SK-N-SH (cell line): ENCODE measurements around the gene LRRC10B. TPM values are rescaled to one million over a fixed set of nuclear protein-coding genes. Genes with fewer than 3 reads are reported as not detected.

Experiments used
- CTCF ChIA-PET: fragments of 300-600, 350-600 bp; formaldehyde crosslinking; extraction: SDS; loops from one replicate; lab custom pipeline; 2021; lab: Yijun Ruan, JAX
- POLR2A ChIA-PET: fragments of 350-600 bp; sonication (Branson Sonifier 250); formaldehyde crosslinking; extraction: SDS; loops from one replicate; lab custom pipeline; 2020; ENCODE audit warnings: antibody characterized with exemption, inconsistent platforms; lab: Yijun Ruan, JAX
- DNase-seq: peaks from one replicate; pipeline ENCODE4 v3.0.0; 2012
- H2AFZ ChIP-seq: fragments of 200-600 bp; sonication (generic); 2 replicates; pipeline ENCODE4 v1.8.1; 2016; ENCODE audit warnings: antibody characterized with exemption, mild to moderate bottlenecking, low read depth
- H3F3A ChIP-seq: fragments of 200-600 bp; sonication (generic); replicated peaks from 2 replicates; pipeline ENCODE3; 2016; ENCODE audit warnings: antibody characterized with exemption, mild to moderate bottlenecking; ENCODE audit not compliant: insufficient read depth
- H3K27ac ChIP-seq, 2 experiments: fragments of 200-500 bp in 1 of 2; fragments of 200-600 bp in 1 of 2; sonication (Bioruptor generic) in 1 of 2; sonication (generic), shearing (Covaris generic) in 1 of 2; 2 replicates each; pipeline versions ENCODE4 v1.5.1 to v1.6.1; 2014 to 2016; ENCODE audit warnings: low read depth in 2 of 2, inconsistent platforms in 1 of 2, low read length in 1 of 2, mild to moderate bottlenecking in 1 of 2, mixed read lengths in 1 of 2
- H3K27me3 ChIP-seq: fragments of 200-600 bp; sonication (generic), shearing (Covaris generic); 2 replicates; pipeline ENCODE4 v1.6.1; 2016; ENCODE audit warnings: mixed run types; ENCODE audit not compliant: insufficient read depth
- H3K36me3 ChIP-seq, 2 experiments: fragments of 200-500 bp in 1 of 2; fragments of 200-600 bp in 1 of 2; sonication (Bioruptor generic) in 1 of 2; sonication (generic) in 1 of 2; replicated peaks in 1 of 2; 2 replicates each; pipeline versions ENCODE3 to v1.5.1; 2014 to 2016; ENCODE audit warnings: low read length in 1 of 2, mild to moderate bottlenecking in 1 of 2; ENCODE audit not compliant: insufficient read depth in 2 of 2, control insufficient read depth in 1 of 2
- H3K4me1 ChIP-seq, 2 experiments: fragments of 200-500 bp in 1 of 2; fragments of 200-600 bp in 1 of 2; sonication (Bioruptor generic) in 1 of 2; sonication (generic), shearing (Covaris generic) in 1 of 2; 2 replicates each; pipeline versions ENCODE4 v1.5.1 to v1.6.1; 2014 to 2016; ENCODE audit warnings: low read depth in 1 of 2, low read length in 1 of 2, mixed run types in 1 of 2; ENCODE audit not compliant: insufficient read depth in 2 of 2, control insufficient read depth in 1 of 2
- H3K4me2 ChIP-seq: fragments of 200-600 bp; sonication (generic), shearing (Covaris generic); 2 replicates; pipeline ENCODE4 v1.6.1; 2017; ENCODE audit warnings: mixed run types
- H3K4me3 ChIP-seq, 2 experiments: fragments of 200-500 bp in 1 of 2; fragments of 200-600 bp in 1 of 2; sonication (Bioruptor generic) in 1 of 2; sonication (generic), shearing (Covaris generic) in 1 of 2; 2 replicates each; pipeline versions ENCODE4 v1.5.1 to v1.8.1; 2014 to 2016; ENCODE audit warnings: low read depth in 2 of 2, inconsistent platforms in 1 of 2, low read length in 1 of 2, mild to moderate bottlenecking in 1 of 2, mixed read lengths in 1 of 2, moderate library complexity in 1 of 2
- H3K79me2 ChIP-seq: fragments of 200-600 bp; sonication (generic); 2 replicates; pipeline ENCODE4 v1.8.1; 2017; ENCODE audit warnings: mild to moderate bottlenecking; ENCODE audit not compliant: insufficient read depth
- H3K9ac ChIP-seq: fragments of 200-600 bp; sonication (generic); 2 replicates; pipeline ENCODE4 v1.6.1; 2017; ENCODE audit warnings: mixed run types
- H3K9me2 ChIP-seq: fragments of 200-600 bp; sonication (generic); 2 replicates; pipeline ENCODE4 v1.6.1; 2017; ENCODE audit warnings: mixed run types
- H3K9me3 ChIP-seq: fragments of 200-600 bp; sonication (generic); 2 replicates; pipeline ENCODE4 v1.6.1; 2017; ENCODE audit warnings: mixed run types, mild to moderate bottlenecking, moderate library complexity
- H4K20me1 ChIP-seq: fragments of 200-600 bp; sonication (generic); 2 replicates; pipeline ENCODE4 v1.6.1; 2017; ENCODE audit warnings: mild to moderate bottlenecking, mixed run types; ENCODE audit not compliant: insufficient read depth
- ELF1 ChIP-seq: IDR thresholded peaks from 2 replicates; pipeline ENCODE4 v1.4.0; 2012
- EP300 ChIP-seq, 2 experiments: IDR thresholded peaks; 2 replicates each; pipeline versions ENCODE4 v1.4.0 to v1.6.1; 2012; ENCODE audit warnings: borderline replicate concordance in 1 of 2, low read depth in 1 of 2, low read length in 1 of 2
- FOSL2 ChIP-seq: IDR thresholded peaks from 2 replicates; pipeline ENCODE4 v1.4.0; 2012; ENCODE audit warnings: low read depth, mild to moderate bottlenecking, moderate library complexity, borderline replicate concordance
- FOXJ3 ChIP-seq: sonication (generic); formaldehyde crosslinking; IDR thresholded peaks from 2 replicates; pipeline ENCODE4 v1.5.1; 2020; ENCODE audit warnings: mild to moderate bottlenecking, missing genetic modification reagents
- FOXM1 ChIP-seq: IDR thresholded peaks from 2 replicates; pipeline ENCODE4 v1.4.0; 2012; ENCODE audit warnings: low read depth, mild to moderate bottlenecking
- GATA2 ChIP-seq: sonication (generic); formaldehyde crosslinking; IDR thresholded peaks from 2 replicates; pipeline ENCODE4 v1.5.0; 2020; ENCODE audit warnings: mild to moderate bottlenecking, missing genetic modification reagents
- MEF2A ChIP-seq: IDR thresholded peaks from 2 replicates; pipeline ENCODE4 v1.4.0; 2012; ENCODE audit warnings: low read depth, borderline replicate concordance
- NFIC ChIP-seq: IDR thresholded peaks from 2 replicates; pipeline ENCODE4 v1.4.0; 2012; ENCODE audit warnings: borderline replicate concordance
- NRF1 ChIP-seq: IDR thresholded peaks from 2 replicates; pipeline ENCODE4 v1.6.1; 2012; ENCODE audit warnings: low read depth, mild to moderate bottlenecking, low read length
- POLR2AphosphoS5 ChIP-seq: IDR thresholded peaks from 2 replicates; pipeline ENCODE4 v1.6.1; 2012; ENCODE audit warnings: low read depth, low read length
- RCOR1 ChIP-seq: fragments of 150-350 bp; IDR thresholded peaks from 2 replicates; pipeline ENCODE4 v1.6.1; 2017; ENCODE audit warnings: antibody characterized with exemption, low read length
- RFX5 ChIP-seq: IDR thresholded peaks from 2 replicates; pipeline ENCODE4 v1.6.1; 2012; ENCODE audit warnings: mild to moderate bottlenecking, improper control_type of control experiment, low read length
- RXRA ChIP-seq: IDR thresholded peaks from 2 replicates; pipeline ENCODE4 v1.4.0; 2012; ENCODE audit warnings: low read depth, mild to moderate bottlenecking, borderline replicate concordance
- SIN3A ChIP-seq: IDR thresholded peaks from 2 replicates; pipeline ENCODE4 v1.6.1; 2012; ENCODE audit warnings: low read depth, mild to moderate bottlenecking, low read length, moderate library complexity, borderline replicate concordance
- SMC3 ChIP-seq: IDR thresholded peaks from 2 replicates; pipeline ENCODE4 v1.6.1; 2012; ENCODE audit warnings: low read depth, low read length, improper control_type of control experiment
- TAF1 ChIP-seq: IDR thresholded peaks from 2 replicates; pipeline ENCODE4 v1.6.1; 2012; ENCODE audit warnings: low read depth, mild to moderate bottlenecking, low read length, moderate library complexity, borderline replicate concordance
- TCF12 ChIP-seq: IDR thresholded peaks from 2 replicates; pipeline ENCODE4 v1.4.0; 2012
- TEAD4 ChIP-seq: IDR thresholded peaks from 2 replicates; pipeline ENCODE4 v1.4.0; 2012; ENCODE audit warnings: mild to moderate bottlenecking, borderline replicate concordance; ENCODE audit not compliant: insufficient read depth
- YY1 ChIP-seq: IDR thresholded peaks from 2 replicates; pipeline ENCODE4 v1.4.0; 2012; ENCODE audit warnings: low read depth, mild to moderate bottlenecking
- WGBS: methylation state at CpG from one replicate; pipeline ENCODE4 v1.1.6; 2017; ENCODE audit warnings: low lambda C conversion rate; 5-methylcytosine and 5-hydroxymethylcytosine counted together
- polyA plus RNA-seq, 3 experiments: library from polyadenylated mRNA; depleted of rRNA; stranded (reverse); fragments of >200 nt; gene quantifications; 2 replicates each; pipeline ENCODE4 v1.2.3, GENCODE V29; 2012
- TF ChIP-seq, protein P1 (sequence below): IDR thresholded peaks from 2 replicates; pipeline ENCODE4 v1.4.0; 2012; ENCODE audit warnings: low read depth, borderline replicate concordance
- TF ChIP-seq, protein P2 (sequence below): fragments of 200-600 bp; sonication (generic); IDR thresholded peaks from 2 replicates; pipeline ENCODE4 v1.6.1; 2017; ENCODE audit warnings: antibody characterized with exemption, mild to moderate bottlenecking, moderate library complexity
- TF ChIP-seq, protein P3 (sequence below): IDR thresholded peaks from 2 replicates; pipeline ENCODE4 v1.4.0; 2012; ENCODE audit warnings: low read depth
- TF ChIP-seq, protein P4 (sequence below): IDR thresholded peaks from 2 replicates; pipeline ENCODE4 v1.4.0; 2012; ENCODE audit warnings: low read depth, borderline replicate concordance

Gene LRRC10B
- polyA plus RNA-seq, 1 of the 3 experiments (the other 2 are of a cell fraction), result not detected

DNA sequence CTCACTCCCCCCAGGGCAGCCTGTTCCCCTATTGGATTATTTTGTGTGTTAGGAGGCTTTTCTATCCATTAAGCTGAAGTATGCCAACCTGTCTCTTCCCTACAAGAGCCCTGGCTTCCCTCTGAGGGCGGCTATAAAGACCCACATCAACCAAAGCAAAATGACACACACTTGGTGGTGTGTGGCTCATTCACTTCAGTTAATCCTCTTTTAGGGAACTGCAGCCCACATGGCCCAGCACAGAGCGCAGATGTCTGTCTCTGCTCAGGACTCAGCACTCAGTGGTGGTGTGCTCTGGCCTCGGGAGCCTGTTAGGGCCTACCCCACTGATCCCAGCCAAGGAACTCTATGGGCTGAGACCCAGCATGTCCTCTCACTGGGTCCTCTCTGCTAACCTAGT lies 32.2 kb upstream of the LRRC10B start:
- Histone ChIP-seq H3K36me3 (peaks cover 0 to 4% of the 10 kb centered on the region in 2 experiments), H2AFZ (no peak overlapping the region), H3K4me1 (peaks cover 0 to 12% of the 10 kb centered on the region in 2 experiments; a peak in 1 of 4 replicates), H3K4me2 (no peak overlapping the region), H4K20me1 (no peaks in the 10 kb centered on the region), H3K27me3 (no peaks in the 10 kb centered on the region), H3K79me2 (no peaks in the 10 kb centered on the region)
- DNase-seq, result no peak
- POLR2A ChIA-PET, result no interaction called here
- TF ChIP-seq ELF1, result no peak
- TF ChIP-seq RXRA, result no peak
- TF ChIP-seq NRF1, result no peak
- TF ChIP-seq YY1, result no peak
- TF ChIP-seq MEF2A, result no peak
- TF ChIP-seq NFIC, result no peak
- TF ChIP-seq, protein P1, sequence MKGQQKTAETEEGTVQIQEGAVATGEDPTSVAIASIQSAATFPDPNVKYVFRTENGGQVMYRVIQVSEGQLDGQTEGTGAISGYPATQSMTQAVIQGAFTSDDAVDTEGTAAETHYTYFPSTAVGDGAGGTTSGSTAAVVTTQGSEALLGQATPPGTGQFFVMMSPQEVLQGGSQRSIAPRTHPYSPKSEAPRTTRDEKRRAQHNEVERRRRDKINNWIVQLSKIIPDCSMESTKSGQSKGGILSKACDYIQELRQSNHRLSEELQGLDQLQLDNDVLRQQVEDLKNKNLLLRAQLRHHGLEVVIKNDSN, result no peak
- no peak for TF ChIP-seq GATA2 (CRISPR knock-in tag)
- no peak for TF ChIP-seq POLR2AphosphoS5
- no peak for TF ChIP-seq FOSL2
- no peak for TF ChIP-seq FOXM1
- TF ChIP-seq FOXJ3 (CRISPR knock-in tag), result no peak
- TF ChIP-seq SMC3, result no peak
- TF ChIP-seq, all 33 proteins: peak for 0
- H3K9ac ChIP-seq, result no peak overlapping the region
- H3F3A ChIP-seq, result no peaks in the 10 kb centered on the region
- no peaks in the 10 kb centered on the region for H3K9me3 ChIP-seq
- no peaks in the 10 kb centered on the region for H3K9me2 ChIP-seq
- no peak overlapping the region for H3K27ac ChIP-seq
- WGBS, result 83% methylated on average over 1 of the region's 3 CpGs
- CTCF ChIA-PET, result interaction anchor here (1.1 to 21.8 kb wide), 17 partner anchors 8 to 258 kb away, joined by 3 to 670 read pairs (median 14); partner anchors contain the start of genes LRRC10B and SYT7
- H3K4me3 ChIP-seq, result no peak overlapping the region

DNA sequence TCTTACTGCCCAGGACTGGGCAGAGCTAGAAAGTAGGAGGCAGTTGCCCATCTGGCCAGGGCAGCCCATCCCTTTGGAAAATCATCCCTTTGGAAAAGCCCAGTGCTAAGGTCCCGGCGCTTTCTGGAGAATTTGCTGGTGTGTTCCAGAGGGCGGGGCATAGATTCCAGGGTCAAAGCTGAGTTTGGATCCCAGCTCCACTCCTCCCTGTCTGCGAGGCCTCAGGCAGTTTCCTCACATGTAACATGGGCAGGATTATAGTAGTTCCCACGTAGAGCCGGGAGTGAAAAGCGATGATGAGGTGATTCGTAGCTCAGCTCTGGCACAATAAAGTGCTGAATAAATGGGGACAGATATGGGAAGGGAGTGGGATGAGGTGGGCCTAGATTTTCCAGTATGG lies 31.4 kb upstream of the LRRC10B start:
- 62% methylated on average over 8 of the region's 8 CpGs for WGBS
- ChIA-PET POLR2A (no interaction called here), CTCF (interaction anchor here (0.6 to 21.8 kb wide), 40 partner anchors 9 to 267 kb away, joined by 3 to 670 read pairs (median 6); partner anchors contain the start of genes LRRC10B and SYT7)
- Histone ChIP-seq H3K79me2 (no peaks in the 10 kb centered on the region), H3K4me2 (no peak overlapping the region), H3K27me3 (no peaks in the 10 kb centered on the region), H3K9me3 (no peaks in the 10 kb centered on the region), H3K27ac (no peak overlapping the region), H3F3A (no peaks in the 10 kb centered on the region), H3K4me1 (peaks cover 0 to 12% of the 10 kb centered on the region in 2 experiments; a peak in 1 of 4 replicates), H4K20me1 (no peaks in the 10 kb centered on the region), H3K4me3 (no peak overlapping the region), H2AFZ (no peak overlapping the region), H3K9me2 (no peaks in the 10 kb centered on the region), H3K9ac (no peak overlapping the region), H3K36me3 (peaks cover 0 to 4% of the 10 kb centered on the region in 2 experiments)
- DNase-seq, result no peak
- TF ChIP-seq FOXJ3 (CRISPR knock-in tag), result no peak
- TF ChIP-seq, protein P2, sequence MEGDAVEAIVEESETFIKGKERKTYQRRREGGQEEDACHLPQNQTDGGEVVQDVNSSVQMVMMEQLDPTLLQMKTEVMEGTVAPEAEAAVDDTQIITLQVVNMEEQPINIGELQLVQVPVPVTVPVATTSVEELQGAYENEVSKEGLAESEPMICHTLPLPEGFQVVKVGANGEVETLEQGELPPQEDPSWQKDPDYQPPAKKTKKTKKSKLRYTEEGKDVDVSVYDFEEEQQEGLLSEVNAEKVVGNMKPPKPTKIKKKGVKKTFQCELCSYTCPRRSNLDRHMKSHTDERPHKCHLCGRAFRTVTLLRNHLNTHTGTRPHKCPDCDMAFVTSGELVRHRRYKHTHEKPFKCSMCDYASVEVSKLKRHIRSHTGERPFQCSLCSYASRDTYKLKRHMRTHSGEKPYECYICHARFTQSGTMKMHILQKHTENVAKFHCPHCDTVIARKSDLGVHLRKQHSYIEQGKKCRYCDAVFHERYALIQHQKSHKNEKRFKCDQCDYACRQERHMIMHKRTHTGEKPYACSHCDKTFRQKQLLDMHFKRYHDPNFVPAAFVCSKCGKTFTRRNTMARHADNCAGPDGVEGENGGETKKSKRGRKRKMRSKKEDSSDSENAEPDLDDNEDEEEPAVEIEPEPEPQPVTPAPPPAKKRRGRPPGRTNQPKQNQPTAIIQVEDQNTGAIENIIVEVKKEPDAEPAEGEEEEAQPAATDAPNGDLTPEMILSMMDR, result no peak
- no peak for TF ChIP-seq TEAD4
- TF ChIP-seq, protein P3, sequence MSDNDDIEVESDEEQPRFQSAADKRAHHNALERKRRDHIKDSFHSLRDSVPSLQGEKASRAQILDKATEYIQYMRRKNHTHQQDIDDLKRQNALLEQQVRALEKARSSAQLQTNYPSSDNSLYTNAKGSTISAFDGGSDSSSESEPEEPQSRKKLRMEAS, result no peak
- TF ChIP-seq GATA2 (CRISPR knock-in tag), result no peak
- TF ChIP-seq FOSL2, result no peak
- no peak for TF ChIP-seq EP300 (IDR thresholded peaks at IDR 0.05; ENCODE audit: borderline replicate concordance in 1 of 2, low read depth in 1 of 2, low read length in 1 of 2)
- no peak for TF ChIP-seq POLR2AphosphoS5
- TF ChIP-seq, protein P1, result no peak
- TF ChIP-seq, protein P4, sequence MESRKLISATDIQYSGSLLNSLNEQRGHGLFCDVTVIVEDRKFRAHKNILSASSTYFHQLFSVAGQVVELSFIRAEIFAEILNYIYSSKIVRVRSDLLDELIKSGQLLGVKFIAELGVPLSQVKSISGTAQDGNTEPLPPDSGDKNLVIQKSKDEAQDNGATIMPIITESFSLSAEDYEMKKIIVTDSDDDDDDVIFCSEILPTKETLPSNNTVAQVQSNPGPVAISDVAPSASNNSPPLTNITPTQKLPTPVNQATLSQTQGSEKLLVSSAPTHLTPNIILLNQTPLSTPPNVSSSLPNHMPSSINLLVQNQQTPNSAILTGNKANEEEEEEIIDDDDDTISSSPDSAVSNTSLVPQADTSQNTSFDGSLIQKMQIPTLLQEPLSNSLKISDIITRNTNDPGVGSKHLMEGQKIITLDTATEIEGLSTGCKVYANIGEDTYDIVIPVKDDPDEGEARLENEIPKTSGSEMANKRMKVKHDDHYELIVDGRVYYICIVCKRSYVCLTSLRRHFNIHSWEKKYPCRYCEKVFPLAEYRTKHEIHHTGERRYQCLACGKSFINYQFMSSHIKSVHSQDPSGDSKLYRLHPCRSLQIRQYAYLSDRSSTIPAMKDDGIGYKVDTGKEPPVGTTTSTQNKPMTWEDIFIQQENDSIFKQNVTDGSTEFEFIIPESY, result no peak
- TF ChIP-seq TCF12, result no peak
- TF ChIP-seq TAF1, result no peak
- no peak for TF ChIP-seq SIN3A
- TF ChIP-seq RCOR1, result no peak
- no peak for TF ChIP-seq RXRA
- no peak for TF ChIP-seq RFX5
